Activated B cell treated with CpG ODN at 0.5 μM for 24 hours (primary cell): ENCODE data around the gene PLCG2. TPM values are rescaled to one million over a fixed set of nuclear protein-coding genes. Genes with fewer than 3 reads are reported as not detected.
A peak's percentile ranks its signal among the peaks of the same experiment; 100 is the strongest.

Source experiments
- ATAC-seq: fragments of 200-7000 bp; cut with Tn5 transposase; one replicate; pipeline ENCODE4 v1.10.0; 2021; ENCODE audit warnings: low read depth, mild to moderate bottlenecking, moderate library complexity
- CTCF ChIA-PET: fragments of 350-600 bp; sonication (Branson Sonifier 250); formaldehyde crosslinking; loops from one replicate; lab custom pipeline; 2021; ENCODE audit warnings: antibody characterized with exemption; lab: Charles Lee
- POLR2A ChIA-PET: fragments of 350-600 bp; sonication (Branson Sonifier 250); formaldehyde crosslinking; loops from one replicate; lab custom pipeline; 2021; ENCODE audit warnings: antibody characterized with exemption; lab: Charles Lee
- DNase-seq: peaks from one replicate; pipeline ENCODE4 v3.0.0; 2022
- H3K27ac Mint-ChIP-seq: one replicate; pipeline ENCODE4 v1.8.0; 2020; ENCODE audit warnings: mixed read lengths
- H3K27me3 Mint-ChIP-seq: one replicate; pipeline ENCODE4 v1.8.0; 2021; ENCODE audit warnings: mixed read lengths
- H3K36me3 Mint-ChIP-seq: one replicate; pipeline ENCODE4 v1.8.0; 2021; ENCODE audit warnings: low read depth, mixed read lengths
- H3K4me1 Mint-ChIP-seq: one replicate; pipeline ENCODE4 v1.8.0; 2021; ENCODE audit warnings: mixed read lengths
- H3K4me3 Mint-ChIP-seq: one replicate; pipeline ENCODE4 v1.8.0; 2020; ENCODE audit warnings: mild to moderate bottlenecking, mixed read lengths
- H3K9me3 Mint-ChIP-seq: one replicate; pipeline ENCODE4 v1.8.0; 2020; ENCODE audit warnings: mixed read lengths
- intact Hi-C: fragments of 100-400 bp; cut with micrococcal nuclease; formaldehyde crosslinking; loops from one replicate; pipeline ENCODE4 v1.15.1; 2024
- total RNA-seq: library from RNA; stranded (reverse); gene quantifications from 2 replicates; pipeline ENCODE4 v1.2.3, GENCODE V29; 2022
- TF ChIP-seq, protein P1 (sequence below): fragments of 200-600 bp; IDR thresholded peaks from one replicate; pipeline ENCODE4 v1.8.0; 2022; ENCODE audit warnings: antibody characterized with exemption, mild to moderate bottlenecking

Gene PLCG2
- total RNA-seq, 1 donor from 2014 or later, result 525 TPM

DNA sequence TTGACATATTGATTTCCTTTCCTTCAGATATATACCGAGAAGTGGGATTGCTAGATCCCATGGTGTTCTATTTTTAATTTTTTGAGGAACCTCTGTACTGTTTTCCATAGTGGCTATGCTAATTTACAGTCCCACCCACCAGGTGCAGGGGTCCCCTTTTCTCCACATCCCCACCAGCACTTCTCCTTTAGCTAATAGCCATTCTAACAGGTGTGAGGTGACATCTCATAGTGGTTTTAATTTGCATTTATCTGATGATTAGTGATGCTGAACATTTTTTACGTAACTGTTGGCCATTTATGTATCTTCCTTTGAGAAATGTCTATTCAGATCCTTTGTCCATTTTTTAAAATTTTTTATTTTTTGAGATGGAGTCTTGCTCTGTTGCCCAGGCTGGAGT, 138.3 kb downstream of the PLCG2 start:
- H3K36me3 Mint-ChIP-seq, result peaks cover 90% of the 10 kb centered on the region
- TF ChIP-seq, protein P1, sequence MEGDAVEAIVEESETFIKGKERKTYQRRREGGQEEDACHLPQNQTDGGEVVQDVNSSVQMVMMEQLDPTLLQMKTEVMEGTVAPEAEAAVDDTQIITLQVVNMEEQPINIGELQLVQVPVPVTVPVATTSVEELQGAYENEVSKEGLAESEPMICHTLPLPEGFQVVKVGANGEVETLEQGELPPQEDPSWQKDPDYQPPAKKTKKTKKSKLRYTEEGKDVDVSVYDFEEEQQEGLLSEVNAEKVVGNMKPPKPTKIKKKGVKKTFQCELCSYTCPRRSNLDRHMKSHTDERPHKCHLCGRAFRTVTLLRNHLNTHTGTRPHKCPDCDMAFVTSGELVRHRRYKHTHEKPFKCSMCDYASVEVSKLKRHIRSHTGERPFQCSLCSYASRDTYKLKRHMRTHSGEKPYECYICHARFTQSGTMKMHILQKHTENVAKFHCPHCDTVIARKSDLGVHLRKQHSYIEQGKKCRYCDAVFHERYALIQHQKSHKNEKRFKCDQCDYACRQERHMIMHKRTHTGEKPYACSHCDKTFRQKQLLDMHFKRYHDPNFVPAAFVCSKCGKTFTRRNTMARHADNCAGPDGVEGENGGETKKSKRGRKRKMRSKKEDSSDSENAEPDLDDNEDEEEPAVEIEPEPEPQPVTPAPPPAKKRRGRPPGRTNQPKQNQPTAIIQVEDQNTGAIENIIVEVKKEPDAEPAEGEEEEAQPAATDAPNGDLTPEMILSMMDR, result no peak
- ChIA-PET POLR2A (no interaction called here), CTCF (no interaction called here)
- H3K27me3 Mint-ChIP-seq, result no peaks in the 10 kb centered on the region
- intact Hi-C loops, result no loop called here
- no peaks in the 10 kb centered on the region for H3K9me3 Mint-ChIP-seq
- H3K4me1 Mint-ChIP-seq, result peaks cover 18% of the 10 kb centered on the region
- ATAC-seq (peak; percentile 51), DNase-seq (no peak)
- peak overlapping the region; percentile 71 for H3K27ac Mint-ChIP-seq
- H3K4me3 Mint-ChIP-seq, result no peak overlapping the region

DNA sequence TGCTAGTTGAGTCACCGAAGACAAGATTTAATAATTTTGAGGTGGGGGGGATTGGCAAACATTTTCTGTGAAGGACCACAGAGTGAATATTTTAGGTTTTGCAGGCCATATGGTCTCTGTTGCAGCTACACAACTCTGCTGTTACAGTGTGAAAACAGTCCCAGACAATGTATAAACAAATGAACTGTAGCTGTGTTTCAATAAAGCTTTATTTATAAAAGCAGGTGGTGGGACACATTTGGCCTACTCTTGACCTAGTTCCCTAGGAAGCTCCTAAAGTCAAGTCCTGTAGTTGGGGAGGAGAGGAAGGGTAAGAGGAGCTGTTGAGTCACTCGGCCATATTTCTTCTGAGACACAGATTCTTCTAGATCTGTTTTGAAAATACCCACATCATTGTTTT, 139.8 kb downstream of the PLCG2 start:
- TF ChIP-seq, protein P1, result no peak
- Mint-ChIP-seq H3K27ac (peak overlapping the region; percentile 18), H3K4me3 (no peak overlapping the region), H3K27me3 (no peaks in the 10 kb centered on the region), H3K9me3 (no peaks in the 10 kb centered on the region), H3K36me3 (peaks cover 90% of the 10 kb centered on the region), H3K4me1 (peaks cover 18% of the 10 kb centered on the region)
- ChIA-PET CTCF (interaction anchor here (0.9 kb wide), 1 partner anchor 120 kb away, joined by 3 read pairs; no protein-coding TSS in a partner anchor), POLR2A (no interaction called here)
- ATAC-seq (no peak), DNase-seq (no peak)
- intact Hi-C loops, result no loop called here

DNA sequence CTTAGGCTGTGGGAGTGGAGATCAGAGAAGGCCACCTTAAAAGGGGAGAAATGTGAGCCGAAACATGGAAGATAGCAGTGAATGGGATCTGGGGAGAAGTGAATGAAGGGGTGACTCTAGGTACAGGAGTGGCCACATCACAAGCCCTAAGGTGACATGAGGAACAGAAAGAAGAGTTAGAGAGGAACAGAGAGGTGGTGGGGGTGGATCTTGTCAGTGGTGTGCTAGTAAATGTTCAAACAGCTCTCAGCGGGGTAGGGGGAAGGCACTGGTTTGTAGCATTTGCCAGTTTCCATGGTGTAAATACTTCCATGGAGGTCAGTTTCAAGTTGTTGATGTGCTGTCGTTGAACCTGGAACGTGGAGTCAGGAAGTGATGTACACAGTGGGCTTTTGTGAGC, 141.4 kb downstream of the PLCG2 start:
- no peak overlapping the region for H3K4me3 Mint-ChIP-seq
- DNase-seq (no peak), ATAC-seq (peak; percentile 41)
- ChIA-PET POLR2A (no interaction called here), CTCF (no interaction called here)
- peaks cover 89% of the 10 kb centered on the region for H3K36me3 Mint-ChIP-seq
- intact Hi-C loops, result no loop called here
- TF ChIP-seq, protein P1, result no peak
- H3K4me1 Mint-ChIP-seq, result peaks cover 18% of the 10 kb centered on the region
- no peaks in the 10 kb centered on the region for H3K27me3 Mint-ChIP-seq
- peak overlapping the region; percentile 3 for H3K27ac Mint-ChIP-seq
- no peaks in the 10 kb centered on the region for H3K9me3 Mint-ChIP-seq

DNA sequence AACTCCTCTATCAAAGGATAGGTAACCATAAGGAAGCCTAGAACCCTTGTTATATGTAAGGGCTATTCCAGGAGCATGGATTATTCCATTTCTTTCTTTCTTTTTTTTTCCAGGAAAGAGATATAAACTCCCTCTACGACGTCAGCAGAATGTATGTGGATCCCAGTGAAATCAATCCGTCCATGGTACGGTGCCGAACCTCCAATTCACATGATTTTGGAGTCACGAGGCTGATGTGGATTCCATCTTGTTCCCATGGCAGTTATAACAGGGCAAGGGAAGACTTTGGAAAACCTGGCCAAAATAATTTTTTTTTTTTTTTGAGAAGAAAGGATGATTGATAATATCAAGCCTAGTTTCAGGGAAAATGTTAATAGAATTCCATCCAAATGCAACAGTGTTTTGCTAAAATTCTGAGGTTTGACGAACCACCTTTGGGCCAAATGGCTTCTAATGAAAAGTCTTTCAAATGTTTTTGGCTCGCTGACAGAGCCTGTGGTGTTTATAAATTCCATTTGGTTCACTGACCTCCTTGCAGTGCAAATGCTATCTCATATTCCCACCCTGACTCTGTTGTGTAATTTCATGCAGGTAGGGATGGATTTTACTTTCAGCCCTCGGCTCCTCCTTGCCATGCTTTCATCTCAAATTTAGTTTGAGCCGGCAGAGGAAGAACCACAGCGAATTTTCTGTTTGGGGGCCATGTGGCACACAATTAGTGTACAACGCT, 142.2 kb downstream of the PLCG2 start:
- peaks cover 18% of the 10 kb centered on the region for H3K4me1 Mint-ChIP-seq
- no peak overlapping the region for H3K27ac Mint-ChIP-seq
- TF ChIP-seq, protein P1, result no peak
- no peaks in the 10 kb centered on the region for H3K9me3 Mint-ChIP-seq
- no peaks in the 10 kb centered on the region for H3K27me3 Mint-ChIP-seq
- intact Hi-C loops, result no loop called here
- no peak overlapping the region for H3K4me3 Mint-ChIP-seq
- DNase-seq, result no peak
- POLR2A ChIA-PET, result no interaction called here
- CTCF ChIA-PET, result no interaction called here
- peaks cover 93% of the 10 kb centered on the region for H3K36me3 Mint-ChIP-seq
- ATAC-seq, result no peak

DNA sequence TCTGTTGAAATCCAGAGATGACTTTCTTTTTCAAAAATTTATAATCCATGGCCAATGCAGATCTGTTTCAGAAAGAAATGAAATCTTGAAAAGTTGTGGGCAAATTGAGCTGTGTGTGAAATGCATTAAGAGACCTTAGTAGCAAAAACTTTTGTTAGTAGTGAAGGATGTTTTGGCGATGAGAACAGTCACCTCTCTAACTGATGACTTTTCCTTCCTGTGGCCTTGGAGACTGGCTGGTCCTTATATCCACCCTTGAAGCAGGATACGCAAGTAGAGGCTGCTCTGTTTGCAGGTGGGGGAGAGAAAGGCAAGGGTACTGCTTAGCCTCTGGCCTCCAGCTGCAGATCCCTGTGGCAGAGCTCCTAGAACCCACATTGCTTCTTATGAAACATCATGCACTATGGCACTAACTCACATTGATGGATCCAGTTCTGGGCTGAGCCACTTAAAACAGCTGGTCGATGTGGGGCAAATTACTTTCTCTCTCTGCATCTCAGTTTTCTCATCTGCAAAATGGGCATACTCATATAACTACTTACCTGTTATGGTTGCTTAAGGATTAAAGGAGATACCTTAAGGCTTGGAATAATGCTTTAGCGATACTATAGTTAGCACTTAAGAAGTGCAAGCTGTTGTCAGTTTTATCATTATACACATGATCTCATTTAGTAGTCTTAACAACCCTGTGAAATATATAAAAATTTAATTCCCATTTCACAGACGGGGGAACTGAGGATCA, 142.9 kb downstream of the PLCG2 start:
- H3K36me3 Mint-ChIP-seq, result peaks cover 94% of the 10 kb centered on the region
- no peak overlapping the region for H3K4me3 Mint-ChIP-seq
- DNase-seq (no peak), ATAC-seq (no peak)
- POLR2A ChIA-PET, result interaction anchor here (0.6 kb wide), 1 partner anchor 70 kb away, joined by 4 read pairs; no protein-coding TSS in a partner anchor
- no peak overlapping the region for H3K27ac Mint-ChIP-seq
- H3K4me1 Mint-ChIP-seq, result peaks cover 12% of the 10 kb centered on the region
- intact Hi-C loops, result no loop called here
- no peaks in the 10 kb centered on the region for H3K27me3 Mint-ChIP-seq
- CTCF ChIA-PET, result no interaction called here
- no peaks in the 10 kb centered on the region for H3K9me3 Mint-ChIP-seq
- TF ChIP-seq, protein P1, result no peak
